ENCODE measurements around the gene SUPT5H.

SUPT5H gene

DNA sequence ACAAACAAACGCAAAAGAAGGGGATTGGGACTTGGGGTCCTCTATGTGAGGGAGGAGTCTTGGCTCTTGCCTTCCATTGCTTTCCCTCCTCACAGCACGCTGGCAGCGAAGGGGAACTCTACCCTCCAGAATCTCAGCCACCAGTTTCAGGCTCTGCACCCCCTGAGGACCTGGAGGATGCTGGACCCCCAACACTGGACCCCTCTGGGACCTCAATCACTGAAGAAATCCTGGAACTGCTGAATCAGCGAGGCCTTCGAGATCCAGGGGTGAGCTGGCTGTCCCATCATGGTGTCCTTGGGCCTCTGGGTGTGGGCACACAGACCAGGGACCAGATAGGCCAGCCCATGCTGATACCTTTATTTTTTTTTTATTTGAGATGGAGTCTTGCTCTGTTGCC lies 23.4 kb upstream of the SUPT5H start:
- Histone ChIP-seq H3K27me3 (no peaks in the 10 kb centered on the region), H3K4me3 (ENCODE audit: low read depth in 1 of 2, low read length in 1 of 2) (no peak overlapping the region), H3K36me3 (no peaks in the 10 kb centered on the region), H3K4me1 (ENCODE audit: control insufficient read depth in 1 of 2, insufficient read depth in 1 of 2, low read depth in 1 of 2, low read length in 1 of 2) (no peaks in the 10 kb centered on the region), H3K27ac (no peak overlapping the region), H3K9me3 (no peaks in the 10 kb centered on the region)
- TF ChIP-seq, protein P1, sequence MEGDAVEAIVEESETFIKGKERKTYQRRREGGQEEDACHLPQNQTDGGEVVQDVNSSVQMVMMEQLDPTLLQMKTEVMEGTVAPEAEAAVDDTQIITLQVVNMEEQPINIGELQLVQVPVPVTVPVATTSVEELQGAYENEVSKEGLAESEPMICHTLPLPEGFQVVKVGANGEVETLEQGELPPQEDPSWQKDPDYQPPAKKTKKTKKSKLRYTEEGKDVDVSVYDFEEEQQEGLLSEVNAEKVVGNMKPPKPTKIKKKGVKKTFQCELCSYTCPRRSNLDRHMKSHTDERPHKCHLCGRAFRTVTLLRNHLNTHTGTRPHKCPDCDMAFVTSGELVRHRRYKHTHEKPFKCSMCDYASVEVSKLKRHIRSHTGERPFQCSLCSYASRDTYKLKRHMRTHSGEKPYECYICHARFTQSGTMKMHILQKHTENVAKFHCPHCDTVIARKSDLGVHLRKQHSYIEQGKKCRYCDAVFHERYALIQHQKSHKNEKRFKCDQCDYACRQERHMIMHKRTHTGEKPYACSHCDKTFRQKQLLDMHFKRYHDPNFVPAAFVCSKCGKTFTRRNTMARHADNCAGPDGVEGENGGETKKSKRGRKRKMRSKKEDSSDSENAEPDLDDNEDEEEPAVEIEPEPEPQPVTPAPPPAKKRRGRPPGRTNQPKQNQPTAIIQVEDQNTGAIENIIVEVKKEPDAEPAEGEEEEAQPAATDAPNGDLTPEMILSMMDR (IDR thresholded peaks at IDR 0.05) = no peak

DNA sequence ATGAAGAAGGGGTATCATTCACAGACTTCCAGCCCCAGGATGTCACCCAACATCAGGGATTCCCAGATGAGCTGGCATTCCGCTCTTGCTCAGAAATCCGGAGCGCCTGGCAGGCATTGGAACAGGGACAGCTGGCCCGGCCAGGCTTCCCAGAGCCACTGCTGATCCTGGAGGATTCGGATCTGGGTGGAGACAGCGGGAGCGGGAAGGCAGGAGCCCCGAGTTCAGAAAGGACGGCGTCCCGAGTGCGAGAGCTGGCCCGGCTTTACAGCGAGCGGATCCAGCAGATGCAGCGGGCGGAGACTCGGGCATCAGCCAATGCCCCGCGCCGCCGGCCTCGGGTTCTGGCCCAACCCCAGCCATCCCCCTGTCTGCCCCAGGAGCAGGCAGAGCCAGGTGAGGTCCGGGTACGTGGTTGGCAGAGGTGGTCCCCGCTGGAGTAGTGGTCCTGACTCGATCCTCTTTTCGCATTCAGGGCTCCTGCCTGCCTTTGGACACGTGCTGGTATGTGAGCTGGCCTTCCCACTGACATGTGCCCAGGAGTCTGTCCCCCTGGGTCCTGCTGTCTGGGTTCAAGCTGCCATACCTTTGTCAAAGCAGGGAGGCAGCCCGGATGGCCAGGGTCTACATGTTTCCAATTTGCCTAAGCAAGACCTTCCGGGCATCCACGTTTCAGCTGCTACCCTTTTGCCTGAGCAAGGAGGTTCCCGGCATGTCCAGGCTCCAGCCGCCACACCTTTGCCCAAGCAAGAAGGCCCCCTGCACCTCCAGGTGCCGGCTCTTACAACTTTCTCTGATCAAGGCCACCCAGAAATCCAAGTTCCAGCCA lies 21.9 kb upstream of the SUPT5H start:
- no peaks in the 10 kb centered on the region for H3K36me3 ChIP-seq
- H3K4me3 ChIP-seq (ENCODE audit: low read depth in 1 of 2, low read length in 1 of 2) = no peak overlapping the region
- no peak overlapping the region for H3K27ac ChIP-seq
- TF ChIP-seq, protein P1 (IDR thresholded peaks at IDR 0.05) = no peak
- H3K9me3 ChIP-seq = no peaks in the 10 kb centered on the region
- no peaks in the 10 kb centered on the region for H3K4me1 ChIP-seq (ENCODE audit: control insufficient read depth in 1 of 2, insufficient read depth in 1 of 2, low read depth in 1 of 2, low read length in 1 of 2)
- peaks cover 10% of the 10 kb centered on the region for H3K27me3 ChIP-seq

DNA sequence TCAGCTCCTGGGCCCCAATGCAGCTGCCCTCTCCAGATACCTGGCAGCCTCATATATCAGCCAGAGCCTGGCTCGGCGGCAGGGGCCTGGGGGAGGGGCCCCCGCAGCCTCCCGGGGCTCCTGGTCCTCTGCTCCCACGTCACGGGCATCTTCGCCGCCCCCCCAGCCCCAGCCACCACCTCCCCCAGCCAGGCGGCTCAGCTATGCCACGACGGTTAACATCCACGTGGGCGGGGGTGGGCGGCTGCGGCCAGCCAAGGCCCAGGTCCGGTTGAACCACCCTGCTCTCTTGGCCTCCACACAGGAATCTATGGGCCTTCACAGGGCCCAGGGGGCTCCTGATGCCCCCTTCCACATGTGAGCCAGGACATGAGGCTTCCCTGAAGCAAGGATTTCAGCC lies 20.4 kb upstream of the SUPT5H start:
- H3K36me3 ChIP-seq = no peaks in the 10 kb centered on the region
- TF ChIP-seq, protein P1 (IDR thresholded peaks at IDR 0.05) = no peak

DNA sequence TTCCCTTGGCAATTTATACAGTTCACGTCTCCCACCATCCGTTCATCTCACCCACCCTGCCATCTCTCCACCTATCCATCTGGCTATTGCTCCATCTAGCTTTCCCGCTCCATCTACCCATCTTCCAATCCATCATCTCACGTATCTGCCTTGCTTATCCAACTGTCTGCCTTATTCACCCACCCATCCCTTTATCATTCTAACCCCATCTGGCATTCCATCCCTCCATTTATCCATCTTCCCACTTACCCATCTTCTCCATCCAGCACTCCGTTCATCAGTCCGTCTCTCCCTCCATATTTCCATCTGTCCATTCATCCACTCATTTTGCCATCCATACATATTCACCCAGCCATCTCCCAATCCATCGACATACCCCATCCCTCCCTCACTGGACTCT lies 19.6 kb upstream of the SUPT5H start:
- Histone ChIP-seq H3K27me3 (peaks cover 14% of the 10 kb centered on the region), H3K9me3 (no peaks in the 10 kb centered on the region), H3K4me3 (ENCODE audit: low read depth in 1 of 2, low read length in 1 of 2) (no peak overlapping the region), H3K36me3 (no peaks in the 10 kb centered on the region), H3K4me1 (ENCODE audit: control insufficient read depth in 1 of 2, insufficient read depth in 1 of 2, low read depth in 1 of 2, low read length in 1 of 2) (peaks cover 0 to 6% of the 10 kb centered on the region in 2 experiments), H3K27ac (no peak overlapping the region)
- TF ChIP-seq, protein P1 (IDR thresholded peaks at IDR 0.05) = no peak

More for the DNA sequence above, 20.4 kb upstream of the SUPT5H start:
- Histone ChIP-seq H3K9me3 (no peaks in the 10 kb centered on the region), H3K27ac (no peak overlapping the region), H3K4me1 (ENCODE audit: control insufficient read depth in 1 of 2, insufficient read depth in 1 of 2, low read depth in 1 of 2, low read length in 1 of 2) (no peaks in the 10 kb centered on the region), H3K27me3 (peaks cover 14% of the 10 kb centered on the region), H3K4me3 (ENCODE audit: low read depth in 1 of 2, low read length in 1 of 2) (no peak overlapping the region)

DNA sequence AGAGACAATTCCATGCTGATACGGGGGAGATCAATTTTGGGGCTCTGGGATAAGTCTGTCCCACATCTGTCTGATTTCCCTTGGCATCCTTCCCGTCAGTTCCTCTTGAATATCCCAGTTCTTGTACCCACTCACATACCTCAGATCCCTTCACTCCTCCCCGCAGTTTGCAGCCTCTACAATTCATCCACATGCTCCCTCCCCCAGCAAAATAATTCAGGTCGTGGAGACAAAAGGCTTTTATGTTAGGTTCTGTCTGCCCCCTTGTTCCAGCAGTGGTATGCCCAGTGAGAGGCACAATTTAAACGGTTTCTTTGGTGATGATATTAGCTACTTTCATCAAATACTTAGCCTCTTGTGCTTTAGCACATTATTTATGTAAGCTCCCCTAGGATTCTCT lies 19.2 kb upstream of the SUPT5H start:
- Histone ChIP-seq H3K4me3 (ENCODE audit: low read depth in 1 of 2, low read length in 1 of 2) (no peak overlapping the region), H3K36me3 (no peaks in the 10 kb centered on the region), H3K27me3 (peaks cover 14% of the 10 kb centered on the region), H3K4me1 (ENCODE audit: control insufficient read depth in 1 of 2, insufficient read depth in 1 of 2, low read depth in 1 of 2, low read length in 1 of 2) (peaks cover 0 to 10% of the 10 kb centered on the region in 2 experiments), H3K9me3 (no peaks in the 10 kb centered on the region), H3K27ac (no peak overlapping the region)
- TF ChIP-seq, protein P1 (IDR thresholded peaks at IDR 0.05) = no peak

Measured in neutrophil (primary cell).